Aorta (tissue), 5 donors: ENCODE results near the gene GK. TPM values are rescaled to one million over a fixed set of nuclear protein-coding genes. Genes with fewer than 3 reads are reported as not detected.
"Not testable (repeated sequence)": the region's sequence is repeated elsewhere in the genome, so short reads cannot be mapped to it uniquely, and the experiment has no call there.

ENCODE experiments used
- ATAC-seq: fragments of 200-7000 bp; cut with Tn5 transposase; one replicate; pipeline ENCODE4 v1.9.1; 2022; ENCODE audit warnings: moderate library complexity; ENCODE audit not compliant: low FRiP score
- DNase-seq, 2 donors: peaks; one replicate each; pipeline ENCODE4 v3.0.0-alpha.2; 2020
- H3K27ac ChIP-seq, 2 donors: one replicate each; pipeline ENCODE4 v1.5.1; 2013; ENCODE audit warnings: low read length in 2 of 2, mild to moderate bottlenecking in 2 of 2, moderate library complexity in 2 of 2, control low read depth in 1 of 2, inconsistent platforms in 1 of 2, low read depth in 1 of 2
- H3K27me3 ChIP-seq, 2 donors: one replicate each; pipeline ENCODE4 v1.6.1; 2013; ENCODE audit warnings: control low read depth in 1 of 2, low read length in 1 of 2, mild to moderate bottlenecking in 1 of 2, moderate library complexity in 1 of 2; ENCODE audit not compliant: insufficient read depth in 2 of 2, control insufficient read depth in 1 of 2
- H3K36me3 ChIP-seq, 2 donors: one replicate each; pipeline ENCODE4 v1.6.1; 2013; ENCODE audit warnings: control low read depth in 1 of 2, low read length in 1 of 2, mild to moderate bottlenecking in 1 of 2; ENCODE audit not compliant: insufficient read depth in 2 of 2, control insufficient read depth in 1 of 2
- H3K4me1 ChIP-seq, 2 donors: one replicate each; pipeline ENCODE4 v1.6.1; 2013; ENCODE audit warnings: low read length in 2 of 2, control low read depth in 1 of 2, mild to moderate bottlenecking in 1 of 2, moderate library complexity in 1 of 2; ENCODE audit not compliant: insufficient read depth in 2 of 2, control insufficient read depth in 1 of 2
- H3K4me3 ChIP-seq, 2 donors: one replicate each; pipeline ENCODE4 v1.5.1; 2013; ENCODE audit warnings: low read length in 2 of 2, control low read depth in 1 of 2, mild to moderate bottlenecking in 1 of 2
- H3K9me3 ChIP-seq: one replicate; pipeline ENCODE4 v1.6.1; 2013; ENCODE audit warnings: mild to moderate bottlenecking, low read length; ENCODE audit not compliant: control insufficient read depth
- WGBS, 2 donors: extraction: QIAGEN DNeasy Blood & Tissue Kit; methylation state at CpG; one replicate each; pipeline ENCODE4 v1.1.7; 2013; 5-methylcytosine and 5-hydroxymethylcytosine counted together
- intact Hi-C, 2 donors: fragments of 100-400 bp; cut with DNase I; formaldehyde crosslinking; loops; one replicate each; pipeline versions ENCODE4 v1.14.2 to v1.15.0; 2022
- polyA plus RNA-seq, 2 donors: library from polyadenylated mRNA; stranded (reverse); fragments of 200-250 nt; gene quantifications; one replicate each; pipeline ENCODE4 v1.2.3, GENCODE V29; 2013
- total RNA-seq, 2 donors: library from RNA; stranded (reverse); fragmentation: NEBNext Ultra II Directional; extraction: Animal tissue kit (Norgen Biotek cat#: 25700); gene quantifications; one replicate each; pipeline ENCODE4 v1.2.1, GENCODE V29; 2021
- donor health status: healthy with polysubstance abuse.
- donor health status: Bipolar disorder and iron deficiency.
- donor health status: DM: no; HTN: no; CAD: no.
- donor health status: DM: no; HTN: no; CAD: no.
- donor health status: DM: yes; HTN: yes; CAD: no.

The GK gene
- total and polyA plus RNA-seq, 4 donors, result 2.5 to 14.3 (median 13.7) TPM

- no peak for DNase-seq
- intact Hi-C loops, result no loop called here
- Histone ChIP-seq H3K36me3 (no peaks in the 10 kb centered on the region), H3K4me1 (no peaks in the 10 kb centered on the region), H3K9me3 (no peaks in the 10 kb centered on the region), H3K27me3 (no peaks in the 10 kb centered on the region), H3K4me3 (no peak overlapping the region), H3K27ac (no peak overlapping the region)
- 79 to 91% methylated on average over 2 of the region's 2 CpGs for WGBS, 2 donors
- ATAC-seq, result no peak
Measured at GRCh38 chrX:30659421-30659820, 6.2 kb downstream of the GK start.

DNA sequence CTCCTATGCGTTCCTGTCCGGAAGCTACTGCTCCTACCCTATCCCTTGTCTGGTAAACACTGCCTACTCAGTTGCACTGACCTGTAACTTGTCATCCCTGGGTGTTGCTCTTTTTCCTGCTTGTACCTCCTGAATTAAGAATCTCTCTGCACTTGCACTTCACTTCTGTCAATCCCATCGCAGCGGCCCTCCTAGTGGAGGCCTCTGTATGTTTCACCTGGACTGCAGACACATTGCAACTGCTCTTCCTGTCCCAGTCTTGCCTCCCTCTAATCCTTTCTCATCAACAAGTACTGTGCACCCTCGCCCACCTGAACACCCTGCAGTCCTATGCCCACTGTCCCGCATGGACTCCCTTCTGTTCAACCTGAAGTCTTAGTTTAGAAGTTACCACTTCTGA lies 8.0 kb downstream of the GK start:
- WGBS, 2 donors, result 90 to 96% methylated on average over 6 of the region's 6 CpGs
- Histone ChIP-seq H3K4me3 (no peak overlapping the region), H3K27ac (no peak overlapping the region), H3K4me1 (no peaks in the 10 kb centered on the region), H3K36me3 (no peaks in the 10 kb centered on the region), H3K9me3 (no peaks in the 10 kb centered on the region), H3K27me3 (no peaks in the 10 kb centered on the region)
- no peak for ATAC-seq
- intact Hi-C loops, result no loop called here
- DNase-seq, result no peak

- H3K27ac ChIP-seq, result no peak overlapping the region
- intact Hi-C loops, result no loop called here
- no peak overlapping the region for H3K4me3 ChIP-seq
- 70 to 81% methylated on average over 2 of the region's 2 CpGs for WGBS, 2 donors
- H3K27me3 ChIP-seq, result no peaks in the 10 kb centered on the region
- H3K36me3 ChIP-seq, result no peaks in the 10 kb centered on the region
- no peaks in the 10 kb centered on the region for H3K9me3 ChIP-seq
- DNase-seq (no peak), ATAC-seq (no peak)
- no peaks in the 10 kb centered on the region for H3K4me1 ChIP-seq
Measured at GRCh38 chrX:30663322-30663721, 10.1 kb downstream of the GK start.

DNA sequence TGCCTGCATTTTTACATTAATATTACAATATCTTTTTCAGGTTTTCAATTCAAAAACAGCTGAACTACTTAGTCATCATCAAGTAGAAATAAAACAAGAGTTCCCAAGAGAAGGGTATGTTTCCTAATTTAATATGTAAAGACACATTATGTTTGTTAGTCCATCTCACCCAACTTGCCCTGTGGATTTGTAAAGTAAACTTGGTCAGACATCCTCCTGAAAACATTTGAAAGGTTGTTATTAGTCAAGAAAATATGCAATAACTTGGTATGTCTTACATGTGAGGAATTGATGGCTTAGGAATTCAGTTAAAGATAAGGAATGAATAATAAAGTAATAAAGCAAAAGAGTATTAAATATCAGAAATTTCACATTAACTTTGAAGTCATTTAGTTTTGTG lies 12.2 kb downstream of the GK start:
- Histone ChIP-seq H3K27me3 (no peaks in the 10 kb centered on the region), H3K4me3 (no peak overlapping the region), H3K27ac (no peak overlapping the region), H3K4me1 (no peaks in the 10 kb centered on the region), H3K36me3 (peaks cover 0 to 1% of the 10 kb centered on the region in 2 donors), H3K9me3 (no peaks in the 10 kb centered on the region)
- intact Hi-C loops, result no loop called here
- ATAC-seq (no peak), DNase-seq (no peak)

- Histone ChIP-seq H3K36me3 (peaks cover 0 to 1% of the 10 kb centered on the region in 2 donors), H3K9me3 (no peaks in the 10 kb centered on the region), H3K4me1 (no peaks in the 10 kb centered on the region), H3K4me3 (no peak overlapping the region), H3K27ac (no peak overlapping the region), H3K27me3 (no peaks in the 10 kb centered on the region)
- intact Hi-C loops, result no loop called here
- no peak for ATAC-seq
- no peak for DNase-seq
- WGBS, 2 donors, result 47 to 49% methylated on average over 2 of the region's 2 CpGs
Measured at GRCh38 chrX:30666094-30666493, 12.9 kb downstream of the GK start.

- WGBS, 2 donors, result 92 to 96% methylated on average over 4 of the region's 4 CpGs
- intact Hi-C loops, result no loop called here
- Histone ChIP-seq H3K27me3 (no peaks in the 10 kb centered on the region), H3K27ac (no peak overlapping the region), H3K9me3 (no peaks in the 10 kb centered on the region), H3K36me3 (peaks cover 0 to 1% of the 10 kb centered on the region in 2 donors), H3K4me3 (no peak overlapping the region), H3K4me1 (no peaks in the 10 kb centered on the region)
- no peak for ATAC-seq
- no peak for DNase-seq
Measured at GRCh38 chrX:30668581-30668980, 15.4 kb downstream of the GK start.

- H3K9me3 ChIP-seq, DNase-seq, ATAC-seq, H3K27ac ChIP-seq, intact Hi-C loops, H3K36me3 ChIP-seq, H3K27me3 ChIP-seq, H3K4me1 ChIP-seq, H3K4me3 ChIP-seq: not testable (repeated sequence)
- 73 to 96% methylated on average over 3 of the region's 3 CpGs for WGBS, 2 donors
Measured at GRCh38 chrX:30671189-30671588, 18.0 kb downstream of the GK start.

DNA sequence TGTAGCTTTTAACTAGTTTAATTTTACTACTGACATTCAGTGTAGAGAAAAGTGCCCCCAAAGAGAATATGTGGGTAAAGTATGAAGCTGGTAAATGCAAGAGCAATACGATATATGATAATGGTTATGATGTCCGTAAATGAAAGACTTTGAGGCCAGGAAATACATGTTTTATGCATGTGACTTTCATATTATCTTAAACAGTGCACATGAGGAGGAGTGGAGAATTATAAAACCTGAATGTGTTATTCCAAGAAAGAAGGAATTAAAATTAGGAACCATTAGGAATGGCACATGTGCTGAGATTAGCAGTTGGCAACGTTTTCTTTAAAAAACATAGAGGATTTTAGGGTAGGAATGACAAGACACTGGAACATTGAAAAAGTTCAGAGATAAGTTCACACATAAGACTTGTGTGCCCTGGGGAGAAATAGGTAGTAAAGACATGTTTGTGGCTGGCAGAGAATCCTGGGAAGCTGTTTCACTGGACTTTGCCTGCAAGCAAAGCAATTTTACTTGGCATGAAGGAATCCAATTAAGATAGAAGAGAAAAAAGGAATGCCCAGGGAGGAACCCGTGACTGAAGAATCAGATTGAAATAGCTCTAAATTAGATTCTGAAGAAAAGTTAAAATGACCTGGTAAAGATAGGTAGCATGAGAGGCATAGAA lies 20.0 kb downstream of the GK start:
- no peaks in the 10 kb centered on the region for H3K9me3 ChIP-seq
- H3K27ac ChIP-seq, result no peak overlapping the region
- H3K36me3 ChIP-seq, result peaks cover 0 to 1% of the 10 kb centered on the region in 2 donors
- DNase-seq (no peak), ATAC-seq (no peak)
- WGBS, 2 donors, result 65 to 69% methylated on average over 4 of the region's 4 CpGs
- intact Hi-C loops, result no loop called here
- H3K27me3 ChIP-seq, result no peaks in the 10 kb centered on the region
- H3K4me3 ChIP-seq, result no peak overlapping the region
- no peaks in the 10 kb centered on the region for H3K4me1 ChIP-seq

- H3K4me1 ChIP-seq, result no peaks in the 10 kb centered on the region
- ATAC-seq (no peak), DNase-seq (no peak)
- H3K27ac ChIP-seq, result no peak overlapping the region
- peaks cover 0 to 1% of the 10 kb centered on the region in 2 donors for H3K36me3 ChIP-seq
- intact Hi-C loops, result no loop called here
- WGBS, 2 donors, result 80 to 82% methylated on average over 2 of the region's 2 CpGs
- H3K9me3 ChIP-seq, result no peaks in the 10 kb centered on the region
- no peaks in the 10 kb centered on the region for H3K27me3 ChIP-seq
- H3K4me3 ChIP-seq, result no peak overlapping the region
Measured at GRCh38 chrX:30673884-30674598, 20.8 kb downstream of the GK start.
